Measurements from ENCODE around the gene LETM1.

The LETM1 gene

GRCh38 chr4:1807332-1807777 lies 48.6 kb downstream of the LETM1 start:
- DNase-seq (ENCODE audit: low read depth in 2 of 2), result no peak

GRCh38 chr4:1806596-1807331 lies 49.2 kb downstream of the LETM1 start:
- DNase-seq (ENCODE audit: low read depth in 2 of 2), result no peak

- DNase-seq (ENCODE audit: low read depth in 2 of 2), result no peak
Measured at GRCh38 chr4:1806223-1806564, 49.8 kb downstream of the LETM1 start.

GRCh38 chr4:1805493-1806222 lies 50.3 kb downstream of the LETM1 start:
- no peak for DNase-seq (ENCODE audit: low read depth in 2 of 2)

- no peak for DNase-seq (ENCODE audit: low read depth in 2 of 2)
Measured at GRCh38 chr4:1804638-1805492, 51.1 kb downstream of the LETM1 start.

- no peak for DNase-seq (ENCODE audit: low read depth in 2 of 2)
Measured at GRCh38 chr4:1803523-1804423, 52.2 kb downstream of the LETM1 start.

GRCh38 chr4:1802720-1803522 lies 53.0 kb downstream of the LETM1 start:
- no peak for DNase-seq (ENCODE audit: low read depth in 2 of 2)

GRCh38 chr4:1802151-1802715 lies 53.7 kb downstream of the LETM1 start:
- DNase-seq (ENCODE audit: low read depth in 2 of 2), result no peak

GRCh38 chr4:1801286-1801958 lies 54.5 kb downstream of the LETM1 start:
- no peak for DNase-seq (ENCODE audit: low read depth in 2 of 2)

GRCh38 chr4:1800805-1801204 lies 55.2 kb downstream of the LETM1 start:
- DNase-seq (ENCODE audit: low read depth in 2 of 2), result no peak

DNA sequence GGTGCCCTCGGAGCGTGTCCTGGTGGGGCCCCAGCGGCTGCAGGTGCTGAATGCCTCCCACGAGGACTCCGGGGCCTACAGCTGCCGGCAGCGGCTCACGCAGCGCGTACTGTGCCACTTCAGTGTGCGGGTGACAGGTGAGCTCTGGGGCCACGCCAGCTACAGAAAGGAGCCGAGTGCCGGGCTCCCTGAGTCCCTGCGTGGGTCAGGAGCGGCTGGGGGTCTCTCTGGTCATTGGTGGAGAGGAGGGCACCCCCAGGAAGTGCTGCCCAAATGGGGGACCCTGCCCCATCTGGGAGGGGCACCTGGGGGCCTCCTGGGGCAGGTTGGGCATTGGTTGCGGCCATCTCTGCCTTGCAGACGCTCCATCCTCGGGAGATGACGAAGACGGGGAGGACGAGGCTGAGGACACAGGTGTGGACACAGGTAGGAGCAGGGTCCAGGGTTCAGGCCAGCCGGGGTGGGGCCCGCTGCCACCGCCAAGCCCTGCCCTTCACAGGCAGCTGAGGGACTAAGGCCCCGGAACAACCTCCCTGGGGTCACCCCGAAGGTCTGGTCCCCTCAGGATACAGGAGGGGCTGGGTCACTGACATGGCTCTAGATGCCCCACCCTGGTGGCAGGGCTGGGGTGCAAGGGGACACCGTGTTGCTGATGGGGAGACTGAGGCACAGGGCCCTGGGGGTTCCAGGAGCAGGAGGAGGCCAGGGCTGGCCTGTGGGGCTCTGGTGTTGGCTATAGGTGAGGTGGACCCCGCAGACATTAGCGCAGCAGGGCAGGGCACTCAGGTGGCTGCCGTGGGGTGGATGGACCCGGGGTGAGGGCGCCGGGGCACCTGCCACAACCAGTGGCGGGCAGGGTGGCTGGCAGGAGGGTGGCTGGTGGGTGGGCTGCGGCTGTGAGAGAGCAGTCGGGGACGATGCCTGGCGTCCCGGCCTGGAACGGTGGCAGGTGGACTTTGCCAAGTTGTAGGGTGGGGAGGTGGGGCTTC lies 56.3 kb downstream of the LETM1 start:
- no peak for DNase-seq (ENCODE audit: low read depth in 2 of 2)

DNA sequence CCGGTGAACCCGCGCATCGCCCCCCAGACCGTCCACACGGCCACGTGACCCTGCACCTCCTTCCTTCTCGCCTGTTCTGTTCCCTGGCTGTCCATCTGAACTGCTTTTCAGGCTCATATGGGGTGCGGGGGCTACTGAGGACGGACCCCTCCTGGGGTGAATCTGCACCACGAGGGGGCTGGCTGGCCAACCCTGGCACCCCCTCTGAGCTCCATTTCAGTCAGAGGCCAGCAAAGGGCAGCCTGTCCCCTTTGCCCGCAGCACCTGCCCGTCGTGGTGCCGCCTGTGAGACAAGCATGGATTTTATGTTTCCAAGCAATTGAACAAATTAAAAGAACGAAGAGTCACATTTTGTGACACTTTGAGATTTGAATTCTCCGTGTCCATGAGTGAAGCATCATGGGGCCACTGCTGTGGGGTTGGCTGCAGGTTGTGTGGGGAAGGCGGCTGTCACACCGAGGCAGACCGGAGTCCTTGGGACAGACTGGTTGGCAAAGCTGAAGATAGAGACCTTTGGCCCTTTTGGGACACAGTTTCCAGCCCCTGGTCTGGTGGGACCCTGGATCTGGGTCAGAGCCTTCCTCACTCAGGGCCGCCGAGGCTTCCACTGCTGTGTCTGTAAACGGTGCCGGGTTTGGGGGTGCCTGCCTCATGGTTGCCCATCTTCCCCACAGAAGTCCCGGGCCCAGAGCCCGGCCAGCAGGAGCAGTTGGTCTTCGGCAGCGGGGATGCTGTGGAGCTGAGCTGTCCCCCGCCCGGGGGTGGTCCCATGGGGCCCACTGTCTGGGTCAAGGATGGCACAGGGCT lies 57.2 kb downstream of the LETM1 start:
- DNase-seq (ENCODE audit: low read depth in 2 of 2), result no peak

- no peak for DNase-seq (ENCODE audit: low read depth in 2 of 2)
Measured at GRCh38 chr4:1797861-1798579, 57.9 kb downstream of the LETM1 start.

GRCh38 chr4:1797298-1797860 lies 58.6 kb downstream of the LETM1 start:
- DNase-seq (ENCODE audit: low read depth in 2 of 2), result no peak

GRCh38 chr4:1796486-1797204 lies 59.3 kb downstream of the LETM1 start:
- DNase-seq (ENCODE audit: low read depth in 2 of 2), result no peak

All from stimulated activated CD4-positive, alpha-beta T cell treated with anti-CD3 and anti-CD28 coated beads, Interleukin-4, amount 100 ng/mL, for 48 hours (primary cell).